Hepatocyte (in vitro differentiated cells): ENCODE measurements around the gene ZNF689. TPM values are rescaled to one million over a fixed set of nuclear protein-coding genes. Genes with fewer than 3 reads are reported as not detected.

ENCODE experiments used
- DNase-seq: peaks from one replicate; pipeline ENCODE4 v3.0.0-alpha.2; 2016; ENCODE audit warnings: low spot score
- H2AFZ ChIP-seq: fragments of 200-600 bp; sonication (generic); 2 replicates; pipeline ENCODE4 v1.6.0; 2016; ENCODE audit warnings: antibody characterized with exemption, mild to moderate bottlenecking
- H3K27ac ChIP-seq: fragments of 200-600 bp; sonication (generic); 2 replicates; pipeline ENCODE4 v1.5.1; 2016; ENCODE audit warnings: mild to moderate bottlenecking
- H3K27me3 ChIP-seq: fragments of 200-600 bp; sonication (generic); 2 replicates; pipeline ENCODE4 v1.6.1; 2016
- H3K36me3 ChIP-seq: fragments of 200-600 bp; sonication (generic); replicated peaks from 2 replicates; pipeline ENCODE4 v1.5.1; 2016; ENCODE audit warnings: low read depth; ENCODE audit not compliant: insufficient read depth
- H3K4me1 ChIP-seq: fragments of 200-600 bp; sonication (generic); 2 replicates; pipeline ENCODE4 v1.5.1; 2016; ENCODE audit warnings: mild to moderate bottlenecking, moderate library complexity; ENCODE audit not compliant: insufficient read depth
- H3K4me2 ChIP-seq: fragments of 200-600 bp; sonication (generic); 2 replicates; pipeline ENCODE4 v1.6.0; 2016
- H3K4me3 ChIP-seq: fragments of 200-600 bp; sonication (generic); 2 replicates; pipeline ENCODE4 v1.5.1; 2016; ENCODE audit warnings: mild to moderate bottlenecking
- H3K79me2 ChIP-seq: fragments of 200-600 bp; sonication (generic); 2 replicates; pipeline ENCODE4 v1.6.0; 2017; ENCODE audit warnings: mild to moderate bottlenecking
- H3K9me2 ChIP-seq: fragments of 200-600 bp; sonication (generic); replicated peaks from 2 replicates; pipeline ENCODE4 v1.6.0; 2017; ENCODE audit warnings: mild to moderate bottlenecking; ENCODE audit not compliant: insufficient read depth
- H3K9me3 ChIP-seq: fragments of 200-600 bp; sonication (generic); 2 replicates; pipeline ENCODE4 v1.5.1; 2016; ENCODE audit warnings: low read depth, mild to moderate bottlenecking
- H4K20me1 ChIP-seq: fragments of 200-600 bp; sonication (generic); 2 replicates; pipeline ENCODE4 v1.6.0; 2016; ENCODE audit warnings: mild to moderate bottlenecking; ENCODE audit not compliant: insufficient read depth, poor library complexity, severe bottlenecking
- EZH2 ChIP-seq: fragments of 200-600 bp; sonication (generic); IDR thresholded peaks from 2 replicates; pipeline ENCODE4 v1.6.1; 2016; ENCODE audit warnings: antibody characterized with exemption, mild to moderate bottlenecking, borderline replicate concordance
- EZH2phosphoT487 ChIP-seq: fragments of 200-600 bp; sonication (generic); IDR thresholded peaks from one replicate; pipeline ENCODE4 v1.6.1; 2018; ENCODE audit warnings: antibody characterized with exemption, mild to moderate bottlenecking, low read depth, moderate library complexity; ENCODE audit not compliant: unreplicated experiment, severe bottlenecking
- WGBS: methylation state at CpG from one replicate; pipeline ENCODE4 v1.1.6; 2016; ENCODE audit warnings: low lambda C conversion rate; ENCODE audit errors: missing lambda C conversion rate; 5-methylcytosine and 5-hydroxymethylcytosine counted together
- polyA plus RNA-seq: library from polyadenylated mRNA; unstranded; fragments of >200 nt; fragmentation: Nextera tagmentation; extraction: Ambion mirVana; gene quantifications from 2 replicates; pipeline ENCODE4 v1.2.1, GENCODE V29; 2016
- total RNA-seq: library from RNA; depleted of rRNA; stranded (reverse); fragments of >200 nt; gene quantifications from 2 replicates; pipeline ENCODE4 v1.2.3, GENCODE V29; 2014
- TF ChIP-seq, protein P1 (sequence below): fragments of 200-600 bp; sonication (generic); IDR thresholded peaks from 2 replicates; pipeline ENCODE4 v1.5.1; 2016; ENCODE audit warnings: antibody characterized with exemption, mild to moderate bottlenecking; ENCODE audit not compliant: poor library complexity

Gene ZNF689
- total and polyA plus RNA-seq, 2 experiments from 2014 or later, result 8.0 to 8.7 TPM

DNA sequence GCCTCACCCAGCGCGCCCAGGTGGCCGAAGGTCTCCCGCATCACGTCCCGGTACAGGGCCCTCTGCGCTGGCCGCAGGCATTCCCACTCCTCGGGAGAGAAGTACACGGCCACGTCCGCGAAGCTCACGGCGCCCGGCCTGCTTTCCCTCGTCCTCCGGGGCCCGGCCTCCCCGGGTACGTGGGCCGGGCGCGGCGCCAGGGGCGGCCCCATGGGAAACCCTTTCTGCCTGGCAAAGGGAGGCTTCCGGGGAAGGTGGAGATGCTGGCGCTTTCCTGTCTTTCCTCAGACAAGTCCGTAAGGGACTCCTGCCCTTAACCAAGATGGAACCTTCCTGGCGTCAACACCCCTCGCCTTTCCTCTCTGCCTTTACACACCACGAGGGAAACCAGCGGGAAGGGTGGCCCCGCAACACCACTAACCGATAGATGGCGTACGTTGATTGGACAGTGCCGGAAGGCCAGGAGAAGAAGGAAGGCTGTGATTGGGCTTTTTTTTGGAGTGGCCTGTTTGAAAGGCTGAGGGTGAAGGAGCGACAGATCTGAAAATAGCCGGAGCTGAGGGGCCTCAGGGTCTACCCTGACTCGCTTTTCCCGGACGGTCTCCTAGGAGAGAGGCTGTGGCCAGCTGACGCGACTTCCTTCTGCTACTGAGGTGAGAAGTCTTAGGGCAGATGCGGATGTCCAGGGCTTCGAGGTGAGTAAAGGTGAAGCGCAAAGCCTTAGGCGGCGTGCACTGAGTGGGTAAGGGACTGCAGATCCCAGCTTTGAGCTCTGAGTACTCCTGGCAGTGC, 24.6 kb downstream of the ZNF689 start, which contains the start of gene ZNF785:
Gene ZNF785, minus strand, starts transcription at position 298 of the 792 bp plus-strand sequence. Its CDS starts 86 bp downstream, at position 212.
- Histone ChIP-seq H3K9me2 (no peaks in the 10 kb centered on the region), H4K20me1 (no peaks in the 10 kb centered on the region), H2AFZ (peak within 1 kb of the TSS; percentile 63), H3K27me3 (no peaks in the 10 kb centered on the region), H3K4me1 (peaks cover 7% of the 10 kb centered on the region), H3K36me3 (no peaks in the 10 kb centered on the region), H3K79me2 (peaks cover 42% of the 10 kb centered on the region), H3K27ac (peak within 1 kb of the TSS; percentile 88), H3K4me2 (peak within 1 kb of the TSS; percentile 88), H3K9me3 (no peaks in the 10 kb centered on the region), H3K4me3 (peak within 1 kb of the TSS; percentile 50)
- TF ChIP-seq EZH2phosphoT487 (no peak), EZH2 (no peak)
- TF ChIP-seq, protein P1, sequence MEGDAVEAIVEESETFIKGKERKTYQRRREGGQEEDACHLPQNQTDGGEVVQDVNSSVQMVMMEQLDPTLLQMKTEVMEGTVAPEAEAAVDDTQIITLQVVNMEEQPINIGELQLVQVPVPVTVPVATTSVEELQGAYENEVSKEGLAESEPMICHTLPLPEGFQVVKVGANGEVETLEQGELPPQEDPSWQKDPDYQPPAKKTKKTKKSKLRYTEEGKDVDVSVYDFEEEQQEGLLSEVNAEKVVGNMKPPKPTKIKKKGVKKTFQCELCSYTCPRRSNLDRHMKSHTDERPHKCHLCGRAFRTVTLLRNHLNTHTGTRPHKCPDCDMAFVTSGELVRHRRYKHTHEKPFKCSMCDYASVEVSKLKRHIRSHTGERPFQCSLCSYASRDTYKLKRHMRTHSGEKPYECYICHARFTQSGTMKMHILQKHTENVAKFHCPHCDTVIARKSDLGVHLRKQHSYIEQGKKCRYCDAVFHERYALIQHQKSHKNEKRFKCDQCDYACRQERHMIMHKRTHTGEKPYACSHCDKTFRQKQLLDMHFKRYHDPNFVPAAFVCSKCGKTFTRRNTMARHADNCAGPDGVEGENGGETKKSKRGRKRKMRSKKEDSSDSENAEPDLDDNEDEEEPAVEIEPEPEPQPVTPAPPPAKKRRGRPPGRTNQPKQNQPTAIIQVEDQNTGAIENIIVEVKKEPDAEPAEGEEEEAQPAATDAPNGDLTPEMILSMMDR, result no peak
- 5% methylated on average over 49 of the region's 50 CpGs for WGBS
- peak; percentile 97 for DNase-seq

DNA sequence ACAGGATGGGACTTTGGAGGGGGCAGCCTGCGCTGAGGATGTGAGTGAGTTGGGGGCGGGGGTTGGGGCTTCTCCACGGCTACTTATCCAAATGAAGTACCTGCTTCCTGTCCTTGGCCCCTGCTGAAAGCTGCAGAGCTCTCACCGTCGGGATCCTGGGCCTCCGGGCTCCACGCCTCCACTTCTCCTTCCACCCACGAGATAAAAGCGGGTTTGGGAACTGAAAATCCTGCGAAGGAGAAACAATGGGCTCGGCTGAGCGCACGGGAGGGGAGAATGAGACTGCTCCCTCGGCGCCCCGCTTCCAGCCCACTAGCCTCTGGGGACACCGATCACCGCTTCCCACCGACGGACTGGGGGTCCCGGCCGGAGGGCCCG, 25.2 kb downstream of the ZNF689 start:
- Histone ChIP-seq H3K27ac (peak overlapping the region; percentile 88), H3K9me2 (no peaks in the 10 kb centered on the region), H3K27me3 (no peaks in the 10 kb centered on the region), H3K79me2 (peaks cover 44% of the 10 kb centered on the region), H3K4me2 (peak overlapping the region; percentile 88), H3K4me1 (peaks cover 7% of the 10 kb centered on the region), H3K4me3 (peak overlapping the region; percentile 50), H4K20me1 (no peaks in the 10 kb centered on the region), H3K9me3 (no peaks in the 10 kb centered on the region), H3K36me3 (no peaks in the 10 kb centered on the region), H2AFZ (peak overlapping the region; percentile 63)
- DNase-seq, result peak; percentile 21
- TF ChIP-seq, protein P1, result no peak
- TF ChIP-seq EZH2 (no peak), EZH2phosphoT487 (no peak)
- WGBS, result 3% methylated on average over 21 of the region's 23 CpGs

DNA sequence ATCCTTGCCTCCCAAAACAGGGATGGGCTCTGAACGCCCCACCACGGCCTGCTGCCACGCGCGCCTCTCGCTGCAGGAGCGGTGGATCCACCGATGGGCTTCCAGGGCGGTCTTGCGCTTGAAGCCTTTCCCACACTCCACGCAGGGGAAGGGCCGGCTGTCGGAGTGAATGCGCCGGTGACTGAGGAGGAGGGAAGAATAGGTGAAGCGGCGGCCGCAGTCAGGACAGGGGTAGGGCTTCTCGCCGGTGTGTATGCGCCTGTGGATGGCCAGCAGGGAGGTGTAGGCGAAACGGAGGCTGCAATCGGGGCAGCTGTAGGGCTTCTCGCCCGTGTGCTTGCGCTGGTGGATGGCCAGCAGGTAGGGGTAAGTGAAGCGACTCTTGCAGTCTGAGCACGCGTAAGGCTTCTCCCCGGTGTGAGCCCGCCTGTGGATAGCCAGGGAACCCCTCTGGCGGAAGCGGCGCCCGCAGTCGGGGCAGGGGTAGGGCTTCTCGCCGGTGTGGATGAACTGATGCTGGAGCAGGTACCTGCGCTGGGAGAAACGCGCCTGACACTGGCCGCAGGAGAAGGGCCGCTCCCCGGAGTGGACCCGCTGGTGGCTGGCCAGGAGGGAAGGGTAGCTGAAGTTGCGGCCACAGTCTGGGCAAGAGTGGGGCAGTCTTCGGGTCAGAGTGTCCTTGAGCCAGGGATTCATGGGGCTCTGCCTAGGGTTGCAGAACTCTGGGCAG, 27.4 kb downstream of the ZNF689 start:
- no peak overlapping the region for H3K27ac ChIP-seq
- H3K9me2 ChIP-seq, result no peaks in the 10 kb centered on the region
- no peaks in the 10 kb centered on the region for H3K27me3 ChIP-seq
- H4K20me1 ChIP-seq, result no peaks in the 10 kb centered on the region
- TF ChIP-seq, protein P1, result no peak
- no peak overlapping the region for H3K4me2 ChIP-seq
- no peak overlapping the region for H3K4me3 ChIP-seq
- H3K9me3 ChIP-seq, result no peaks in the 10 kb centered on the region
- peaks cover 7% of the 10 kb centered on the region for H3K4me1 ChIP-seq
- no peak overlapping the region for H2AFZ ChIP-seq
- WGBS, result 98% methylated on average over 48 of the region's 48 CpGs
- peaks cover 44% of the 10 kb centered on the region for H3K79me2 ChIP-seq
- H3K36me3 ChIP-seq, result peaks cover 4% of the 10 kb centered on the region
- no peak for DNase-seq
